Subcutaneous adipose tissue (tissue), 4 donors: Measurements from ENCODE around the gene ABHD14A. TPM values are rescaled to one million over a fixed set of nuclear protein-coding genes. Genes with fewer than 3 reads are reported as not detected.

Experiments used
- total RNA-seq, 4 donors: library from RNA; depleted of rRNA; stranded (reverse); fragments of >200 nt; gene quantifications; one replicate each; pipeline ENCODE4 v1.1.0, GENCODE V29; 2016
- TF ChIP-seq, protein P1 (sequence below): fragments of 450-650 bp; IDR thresholded peaks from one replicate; pipeline ENCODE4 v1.5.1; 2016; ENCODE audit warnings: low read depth, mild to moderate bottlenecking, control low read depth, antibody characterized with exemption, moderate library complexity

Gene ABHD14A
- total RNA-seq, 4 donors from 2014 or later, result 15.3 to 37.7 (median 26.0) TPM

DNA sequence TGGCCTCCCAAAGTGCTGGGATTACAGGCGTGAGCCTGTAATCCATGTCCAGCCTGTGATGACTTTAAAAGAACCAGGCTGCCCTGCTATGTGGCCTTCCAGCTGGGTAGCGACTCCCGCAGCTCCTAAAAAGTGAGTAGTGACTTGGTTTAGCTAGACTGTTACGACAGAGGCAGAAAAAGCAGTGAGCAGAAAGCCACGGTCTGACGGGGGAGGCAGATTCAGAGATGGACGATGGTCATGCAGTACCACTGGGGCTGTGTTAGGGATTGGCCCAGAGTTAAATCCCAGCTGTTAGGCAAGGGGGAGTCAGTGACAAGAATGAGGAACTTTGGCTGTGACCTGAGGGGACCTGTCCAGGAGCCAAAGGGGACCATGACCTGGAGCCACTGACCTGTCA, 23.9 kb downstream of the ABHD14A start:
- TF ChIP-seq, protein P1, sequence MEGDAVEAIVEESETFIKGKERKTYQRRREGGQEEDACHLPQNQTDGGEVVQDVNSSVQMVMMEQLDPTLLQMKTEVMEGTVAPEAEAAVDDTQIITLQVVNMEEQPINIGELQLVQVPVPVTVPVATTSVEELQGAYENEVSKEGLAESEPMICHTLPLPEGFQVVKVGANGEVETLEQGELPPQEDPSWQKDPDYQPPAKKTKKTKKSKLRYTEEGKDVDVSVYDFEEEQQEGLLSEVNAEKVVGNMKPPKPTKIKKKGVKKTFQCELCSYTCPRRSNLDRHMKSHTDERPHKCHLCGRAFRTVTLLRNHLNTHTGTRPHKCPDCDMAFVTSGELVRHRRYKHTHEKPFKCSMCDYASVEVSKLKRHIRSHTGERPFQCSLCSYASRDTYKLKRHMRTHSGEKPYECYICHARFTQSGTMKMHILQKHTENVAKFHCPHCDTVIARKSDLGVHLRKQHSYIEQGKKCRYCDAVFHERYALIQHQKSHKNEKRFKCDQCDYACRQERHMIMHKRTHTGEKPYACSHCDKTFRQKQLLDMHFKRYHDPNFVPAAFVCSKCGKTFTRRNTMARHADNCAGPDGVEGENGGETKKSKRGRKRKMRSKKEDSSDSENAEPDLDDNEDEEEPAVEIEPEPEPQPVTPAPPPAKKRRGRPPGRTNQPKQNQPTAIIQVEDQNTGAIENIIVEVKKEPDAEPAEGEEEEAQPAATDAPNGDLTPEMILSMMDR, result no peak

GRCh38 chr3:51999846-52000245, 25.0 kb downstream of the ABHD14A start:
- TF ChIP-seq, protein P1, result no peak

- TF ChIP-seq, protein P1, result no peak
Observed at GRCh38 chr3:52001443-52001974, 26.6 kb downstream of the ABHD14A start.

- TF ChIP-seq, protein P1, result no peak
Observed at GRCh38 chr3:52002748-52003147, 27.9 kb downstream of the ABHD14A start.

DNA sequence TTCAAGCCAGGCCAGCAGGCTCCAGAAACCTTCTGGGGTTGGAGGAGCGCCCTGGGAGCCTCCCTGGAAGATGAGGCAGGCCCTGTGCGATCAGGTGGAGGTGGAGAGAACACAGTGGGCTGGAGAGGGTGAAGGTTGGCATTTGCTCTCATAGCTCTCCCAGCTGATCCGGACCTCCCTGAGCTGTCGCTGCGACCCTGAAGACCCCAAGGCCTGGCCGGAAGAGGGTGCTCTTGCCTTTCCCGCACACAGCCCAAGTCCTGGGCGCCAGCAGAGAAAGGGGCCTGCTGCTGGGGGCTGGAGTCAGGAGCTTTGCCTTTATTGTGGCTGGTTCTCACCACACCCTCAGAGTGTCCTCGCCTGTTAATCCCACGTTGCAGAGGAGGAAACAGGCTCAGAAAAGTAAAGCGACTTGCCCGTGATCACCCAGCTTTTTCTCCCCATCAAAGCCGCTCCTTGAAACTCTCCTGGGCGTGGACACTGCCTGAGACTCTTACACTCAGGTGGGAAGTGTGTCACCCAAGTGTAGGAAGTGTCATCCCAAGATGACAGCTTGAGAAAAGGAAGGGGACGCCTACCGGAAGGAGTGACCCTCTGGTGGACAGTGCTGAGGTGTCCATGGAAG, 29.4 kb downstream of the ABHD14A start:
- TF ChIP-seq, protein P1, result no peak

DNA sequence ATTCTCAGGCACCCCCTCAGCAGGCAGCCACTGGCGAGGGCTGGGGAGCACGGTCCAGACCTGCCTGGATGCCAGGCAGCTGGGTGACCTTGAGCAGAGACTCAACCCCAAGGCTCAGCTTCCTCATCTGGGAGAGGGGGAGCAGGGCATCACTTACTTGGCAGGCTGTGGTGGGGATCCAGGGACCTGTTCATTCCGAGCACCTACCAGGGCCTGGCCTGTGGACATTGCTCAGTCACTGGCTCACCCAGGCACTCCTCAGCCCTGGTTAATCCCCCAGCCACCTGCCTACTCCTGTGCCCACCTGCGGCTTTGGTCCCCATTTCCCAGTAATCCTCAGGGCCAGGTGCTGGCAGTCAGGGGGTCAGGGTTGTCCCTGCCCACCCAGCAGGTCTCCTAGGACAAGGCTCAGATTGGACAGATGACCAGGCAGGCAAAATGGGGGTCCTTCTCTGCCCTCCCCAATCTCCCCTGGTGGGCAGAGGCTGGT, 30.1 kb downstream of the ABHD14A start:
- TF ChIP-seq, protein P1, result no peak

- TF ChIP-seq, protein P1, result no peak
Observed at GRCh38 chr3:52005571-52005986, 30.7 kb downstream of the ABHD14A start.
